ENCODE measurements around the gene DNAH11.
"Not testable (repeated sequence)": the region's sequence is repeated elsewhere in the genome, so short reads cannot be mapped to it uniquely, and the experiment has no call there.

DNAH11 gene

GRCh38 chr7:21616796-21617436, 74.1 kb downstream of the DNAH11 start:
- no peak for DNase-seq

GRCh38 chr7:21617513-21617912, 74.7 kb downstream of the DNAH11 start:
- no peak for DNase-seq

- DNase-seq = peak in 1 of 56 donors; percentile 7
Observed at GRCh38 chr7:21617916-21618390, 75.1 kb downstream of the DNAH11 start.

DNA sequence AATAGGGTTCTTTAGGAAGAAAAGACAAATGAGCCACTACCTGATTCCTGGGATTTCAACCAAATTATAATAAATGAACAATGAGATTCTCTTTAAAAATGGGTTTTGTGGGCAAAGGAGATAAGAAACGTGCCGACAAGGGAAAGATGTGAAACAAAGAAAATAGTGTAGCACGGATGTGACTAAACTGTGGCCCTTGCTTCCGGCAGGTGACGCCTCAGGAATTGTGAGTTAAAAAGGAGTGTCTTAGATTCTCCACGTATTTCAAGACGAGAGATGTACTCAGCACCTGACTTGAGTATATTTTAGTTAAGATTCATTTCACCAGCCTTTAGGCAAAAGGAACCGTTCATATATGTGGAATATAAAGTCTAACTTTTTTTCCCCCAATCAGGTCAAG, 75.9 kb downstream of the DNAH11 start:
- no peak for DNase-seq

- DNase-seq = no peak
Observed at GRCh38 chr7:21620054-21620453, 77.2 kb downstream of the DNAH11 start.

DNA sequence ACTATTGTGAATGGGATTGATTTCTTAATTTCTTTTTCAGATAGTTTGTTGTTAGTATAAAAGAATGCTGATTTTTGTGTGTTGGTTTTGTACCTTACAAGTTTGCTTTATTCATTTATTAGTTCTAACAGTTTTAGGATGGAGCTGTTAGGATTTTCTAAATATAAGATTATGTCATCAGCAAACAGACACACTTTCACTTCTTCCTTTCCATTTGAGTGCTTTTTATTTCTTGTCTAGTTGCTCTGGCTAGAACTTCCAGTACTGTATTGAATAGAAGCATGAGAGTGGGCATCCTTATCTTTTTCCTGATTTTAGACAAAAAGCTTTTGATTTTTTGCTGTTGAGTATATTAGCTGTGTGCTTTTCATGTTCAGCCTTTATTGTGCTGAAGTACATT, 81.5 kb downstream of the DNAH11 start:
- DNase-seq = no peak

DNA sequence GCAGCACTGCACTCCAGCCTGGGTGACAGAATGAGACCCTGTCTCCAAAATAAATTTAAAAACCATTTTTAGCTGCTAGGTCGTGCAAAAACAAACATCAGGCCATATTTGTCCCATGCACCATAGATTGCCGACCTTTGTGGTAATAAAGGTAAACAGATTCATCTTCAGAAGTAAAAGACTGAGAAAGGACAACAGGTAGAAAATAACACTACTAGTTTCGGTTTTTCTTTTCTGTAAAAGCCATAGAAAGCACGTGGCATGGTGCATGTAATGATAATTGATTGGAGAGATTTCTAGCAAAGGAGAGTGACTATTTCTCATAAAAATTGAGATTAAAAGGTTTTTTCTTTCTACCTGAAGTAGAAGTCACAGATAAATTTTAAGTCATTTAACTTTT, 93.9 kb downstream of the DNAH11 start:
- no peak for DNase-seq

DNA sequence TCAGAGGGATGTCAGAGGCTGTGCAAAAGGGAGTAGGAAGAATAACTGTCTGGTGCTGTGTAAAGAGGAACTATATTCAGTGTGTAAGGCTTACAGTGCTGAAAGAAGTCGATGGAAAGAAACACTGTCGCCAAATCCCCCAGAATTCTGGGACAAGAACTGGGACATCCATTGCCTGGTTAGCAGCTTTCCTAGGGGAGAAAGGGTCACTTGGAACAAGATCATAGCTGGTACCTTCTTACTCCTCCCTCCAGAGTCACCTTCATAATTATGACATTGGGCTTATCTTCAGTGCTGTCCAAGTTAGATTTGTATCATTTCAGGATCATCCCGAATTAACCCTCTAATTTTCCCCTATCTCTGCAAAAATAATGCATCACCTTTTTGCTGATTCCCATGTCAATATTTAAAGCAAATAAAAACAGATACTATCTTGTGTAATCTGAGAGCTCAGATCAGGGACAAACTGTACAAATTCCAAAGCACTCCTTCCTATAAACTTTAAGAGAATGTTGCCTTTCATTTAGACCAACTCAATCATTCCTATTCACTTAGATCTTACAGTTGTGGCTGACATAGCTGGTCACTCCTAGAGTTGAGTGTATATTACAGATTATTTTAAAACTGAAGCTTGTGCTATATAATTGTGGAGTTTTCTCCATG, 96.5 kb downstream of the DNAH11 start:
- no peak for DNase-seq

DNA sequence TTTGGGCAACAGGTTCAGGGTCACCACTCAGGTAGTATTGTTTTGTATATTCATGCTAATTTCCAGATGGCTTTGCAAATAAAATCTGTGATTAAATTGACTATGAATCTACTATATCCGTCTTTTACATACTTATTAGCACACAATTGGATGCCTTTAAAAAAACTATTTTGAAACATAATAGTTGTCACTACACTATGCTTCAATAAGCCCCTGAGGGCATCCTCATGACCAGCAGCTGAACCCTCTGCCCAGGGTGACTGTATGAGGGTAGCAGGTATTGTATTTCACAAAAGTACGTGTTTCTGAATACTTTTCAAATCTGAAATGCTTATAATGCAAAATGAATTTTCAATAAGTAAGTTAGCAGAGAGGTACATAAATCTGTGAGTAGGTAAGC, 97.3 kb downstream of the DNAH11 start:
- DNase-seq = no peak

DNA sequence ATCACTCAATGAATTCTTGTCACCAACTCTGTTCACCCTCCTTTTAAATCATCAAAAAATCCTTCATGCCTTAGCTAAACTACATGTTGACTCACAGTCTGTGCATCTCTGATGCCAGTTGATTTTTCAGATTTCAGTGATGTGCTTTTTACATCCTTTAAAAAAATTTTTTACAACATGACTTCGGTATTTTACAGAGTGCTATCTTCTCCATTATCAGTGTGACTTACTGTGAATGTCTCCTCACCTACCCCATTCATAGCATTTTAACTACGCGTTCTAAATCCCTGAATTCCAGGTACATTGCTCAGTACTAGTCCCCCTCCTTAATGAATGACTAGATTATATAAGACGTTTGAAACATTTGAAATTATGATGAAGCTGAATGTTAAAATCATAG, 98.7 kb downstream of the DNAH11 start:
- no peak for DNase-seq

- DNase-seq = no peak
Observed at GRCh38 chr7:21642422-21642821, 99.6 kb downstream of the DNAH11 start.

DNA sequence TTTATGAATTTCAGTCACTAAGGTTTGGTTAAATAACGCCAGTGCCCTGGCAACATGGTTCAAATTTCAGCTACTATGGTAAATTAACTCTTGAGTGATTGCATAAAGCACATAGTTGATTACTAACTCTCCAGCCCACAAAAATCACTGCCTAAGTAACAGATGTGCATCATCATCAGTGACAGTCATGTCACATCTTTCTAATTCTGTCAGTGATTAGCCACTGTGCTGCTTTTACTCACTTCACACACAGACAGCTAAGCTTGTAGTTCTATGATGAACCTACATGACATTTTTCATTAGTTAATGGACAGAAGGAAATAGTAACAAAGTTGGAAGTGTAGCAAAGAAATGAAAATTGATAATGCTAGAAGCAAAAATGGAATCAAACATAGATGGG, 108.9 kb downstream of the DNAH11 start:
- no peak for DNase-seq

GRCh38 chr7:21653623-21654022, 110.8 kb downstream of the DNAH11 start:
- DNase-seq = no peak

GRCh38 chr7:21656081-21656480, 113.2 kb downstream of the DNAH11 start:
- no peak for DNase-seq

DNA sequence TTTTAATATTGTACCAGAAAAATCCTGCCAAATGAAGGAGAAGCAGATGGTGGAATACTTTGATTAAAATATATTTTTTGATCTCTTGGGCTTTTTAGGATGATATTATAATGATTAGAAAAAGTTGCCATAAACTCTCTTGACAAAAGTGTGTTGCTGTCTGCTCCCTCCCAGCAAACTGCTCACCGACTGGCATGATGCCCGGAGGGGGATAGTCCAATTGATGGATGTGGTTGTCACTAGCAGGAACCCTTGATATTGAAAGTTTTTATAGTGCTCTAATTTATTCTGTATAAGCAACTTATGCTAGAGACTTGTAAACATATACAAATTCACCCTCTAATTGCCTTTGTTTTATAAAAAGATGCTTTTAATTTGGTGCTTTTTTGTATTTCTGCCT, 114.0 kb downstream of the DNAH11 start:
- DNase-seq = peak in 1 of 56 donors; percentile 5

DNA sequence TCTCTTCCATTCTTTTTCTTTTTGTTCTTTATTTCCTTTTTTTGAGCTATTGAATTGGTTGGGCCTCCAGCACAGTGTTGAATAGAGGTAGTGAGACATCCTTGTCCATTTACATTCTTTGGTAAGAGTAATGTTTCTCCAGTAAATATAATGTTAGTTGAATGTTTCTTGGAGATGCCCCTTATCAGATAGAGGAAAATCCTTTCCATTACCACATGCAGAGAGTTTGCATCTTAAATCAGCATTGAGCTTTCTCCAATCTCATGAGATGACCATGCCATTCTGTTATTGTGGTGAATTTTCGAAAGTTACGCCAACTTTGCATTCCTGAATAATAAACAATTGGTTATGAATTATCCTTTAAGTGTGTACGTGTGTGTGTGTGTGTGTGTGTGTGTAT, 127.7 kb downstream of the DNAH11 start:
- DNase-seq = no peak

DNA sequence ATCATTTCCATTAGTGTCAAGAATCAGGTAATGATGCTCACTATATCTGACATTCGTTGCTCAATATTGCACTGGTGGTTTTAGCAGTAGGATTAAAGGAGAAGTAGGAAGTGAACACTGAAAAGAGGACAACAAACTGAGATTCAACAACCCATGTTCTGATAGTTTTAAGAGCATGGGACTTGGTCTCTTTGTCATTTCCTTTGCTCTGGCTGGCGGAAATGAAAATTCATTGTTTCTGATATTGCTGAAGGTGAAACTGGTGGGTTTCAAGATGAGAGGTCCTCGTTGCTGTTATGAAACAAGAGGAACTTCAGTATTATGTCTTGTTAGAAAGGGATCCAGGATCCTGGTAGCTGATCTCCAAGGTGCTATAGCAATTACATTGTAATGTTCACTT, 129.0 kb downstream of the DNAH11 start:
- no peak for DNase-seq

DNA sequence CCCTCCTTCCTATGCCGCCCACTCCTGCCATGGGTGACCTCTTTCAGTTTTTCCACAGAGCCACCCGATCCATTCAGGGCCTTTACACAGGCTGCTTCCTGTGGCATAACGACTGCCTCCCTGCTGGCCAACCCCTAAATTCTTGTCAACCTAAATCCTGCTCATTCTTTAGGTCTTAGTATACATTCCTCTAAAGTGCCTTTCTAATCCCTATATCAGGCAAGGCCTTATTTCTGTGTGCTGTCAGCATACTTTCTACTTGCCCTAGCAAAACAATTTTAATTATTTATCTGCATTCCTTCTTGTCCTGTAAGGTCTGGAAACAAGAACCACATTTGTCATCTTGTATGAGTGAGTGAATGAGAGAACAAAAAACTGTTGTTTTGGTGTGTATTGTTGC, 132.4 kb downstream of the DNAH11 start:
- no peak for DNase-seq

DNA sequence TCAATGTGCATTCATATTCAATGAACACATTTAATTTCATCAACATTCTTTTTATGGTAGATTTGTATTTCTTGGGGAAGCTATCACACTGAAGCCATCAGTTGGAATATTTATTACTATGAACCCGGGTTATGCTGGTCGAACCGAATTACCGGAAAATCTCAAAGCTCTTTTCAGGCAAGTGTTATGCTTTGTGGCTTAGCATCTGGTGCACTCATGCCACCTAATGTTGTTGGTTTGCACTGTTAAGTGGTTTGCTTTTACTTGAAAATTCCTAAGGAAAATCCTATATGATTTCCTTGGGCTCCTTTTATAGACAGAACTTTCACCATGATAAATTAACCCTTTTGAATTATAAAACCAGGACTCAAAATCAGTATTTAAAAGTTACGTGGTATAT, 147.9 kb downstream of the DNAH11 start:
- no peak for DNase-seq

- not testable (repeated sequence) for DNase-seq
Observed at GRCh38 chr7:21691146-21691545, 148.3 kb downstream of the DNAH11 start.

GRCh38 chr7:21700587-21700986, 157.7 kb downstream of the DNAH11 start:
- DNase-seq = not testable (repeated sequence)

DNA sequence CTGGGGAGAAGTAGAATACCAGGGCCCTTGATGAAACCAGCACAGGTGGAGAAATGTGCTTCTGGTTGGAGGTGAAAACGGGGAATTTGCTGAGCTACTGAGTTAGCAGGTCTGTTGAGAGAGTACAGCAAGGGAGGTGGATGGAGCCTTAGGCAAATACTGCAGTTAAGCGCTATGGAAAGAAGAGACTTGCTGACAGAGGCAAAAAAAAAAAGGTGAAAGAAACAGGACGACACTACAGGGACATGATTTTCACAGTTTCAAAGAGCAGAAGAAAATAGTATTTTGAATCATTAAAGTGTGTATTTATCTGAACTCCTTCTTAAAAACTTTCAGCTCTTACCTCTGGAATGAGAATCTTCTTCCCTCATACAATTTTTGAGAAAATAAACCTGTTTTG, 159.5 kb downstream of the DNAH11 start:
- no peak for DNase-seq

- no peak for DNase-seq
Observed at GRCh38 chr7:21704359-21704758, 161.5 kb downstream of the DNAH11 start.

Measured in amygdala (tissue), 56 donors.